HCT116 (cell line): ENCODE results near the gene EXD2. TPM values are rescaled to one million over a fixed set of nuclear protein-coding genes. Genes with fewer than 3 reads are reported as not detected.

Experiments
- ATAC-seq: fragments of 200-7000 bp; cut with Tn5 transposase; 2 replicates; pipeline ENCODE4 v1.9.1; 2020; ENCODE audit warnings: mild to moderate bottlenecking, moderate library complexity
- BruUV-seq: library from RNA; stranded (reverse); fragments of 400-500 nt; replicated peaks from 2 replicates; lab custom pipeline; 2021; lab: Mats Ljungman, UMichigan
- CTCF ChIA-PET: fragments of 300-600 bp; sonication (Branson Sonifier 250); formaldehyde crosslinking; loops from one replicate; lab custom pipeline; 2021; ENCODE audit warnings: antibody characterized with exemption; lab: Charles Lee
- POLR2A ChIA-PET: fragments of 300-600, 350-600 bp; sonication (Branson Sonifier 250); formaldehyde crosslinking; loops from one replicate; lab custom pipeline; 2021; ENCODE audit warnings: antibody characterized with exemption; lab: Charles Lee
- RAD21 ChIA-PET, 2 experiments: fragments of 300-600 bp; sonication (Branson Sonifier 250); formaldehyde crosslinking; loops; one replicate each; lab custom pipeline; 2023; ENCODE audit warnings: low total read pairs in 2 of 2; ENCODE audit not compliant: uncharacterized antibody in 2 of 2, unreplicated experiment in 2 of 2, low non-redundant PET in 1 of 2; lab: Charles Lee
- DNase-seq: peaks from one replicate; pipeline ENCODE4 v3.0.0-alpha.2; 2010; ENCODE audit warnings: low read depth, low spot score
- H2AFZ ChIP-seq: fragments of 200-600 bp; shearing (Covaris generic), sonication (generic); 2 replicates; pipeline ENCODE4 v1.6.1; 2017; ENCODE audit warnings: low read depth, mixed run types, mixed read lengths, antibody characterized with exemption, low read length; ENCODE audit not compliant: poor library complexity, severe bottlenecking
- H3K27ac ChIP-seq: 2 replicates; pipeline ENCODE4 v1.5.1; 2012; ENCODE audit warnings: low read depth, low read length
- H3K27me3 ChIP-seq: fragments of 200-600 bp; sonication (generic); 2 replicates; pipeline ENCODE4 v1.6.1; 2016; ENCODE audit warnings: mixed run types, low read length, mixed read lengths; ENCODE audit not compliant: insufficient read depth
- H3K36me3 ChIP-seq, 2 experiments: fragments of 200-500 bp in 1 of 2; fragments of 200-600 bp in 1 of 2; sonication (Bioruptor generic) in 1 of 2; sonication (generic) in 1 of 2; 2 replicates each; pipeline versions ENCODE4 v1.5.1 to v1.6.1; 2014 to 2016; ENCODE audit warnings: low read length in 2 of 2, inconsistent platforms in 1 of 2, mixed read lengths in 1 of 2, mixed run types in 1 of 2; ENCODE audit not compliant: insufficient read depth in 2 of 2, control insufficient read depth in 1 of 2
- H3K4me1 ChIP-seq, 2 experiments: fragments of 200-600 bp in 1 of 2; sonication (generic) in 1 of 2; 2 replicates each; pipeline versions ENCODE4 v1.5.1 to v1.6.1; 2012 to 2017; ENCODE audit warnings: low read length in 2 of 2, inconsistent platforms in 1 of 2, mild to moderate bottlenecking in 1 of 2, mixed read lengths in 1 of 2, mixed run types in 1 of 2, moderate library complexity in 1 of 2; ENCODE audit not compliant: insufficient read depth in 2 of 2, control insufficient read depth in 1 of 2
- H3K4me2 ChIP-seq: fragments of 200-600 bp; sonication (generic); 2 replicates; pipeline ENCODE4 v1.6.1; 2017; ENCODE audit warnings: mixed run types, low read length, mixed read lengths
- H3K4me3 ChIP-seq, 2 experiments: fragments of 200-600 bp in 1 of 2; sonication (generic) in 1 of 2; replicated peaks in 1 of 2; 2 replicates each; pipeline ENCODE4 v1.5.1; 2011 to 2016; ENCODE audit warnings: low read length in 2 of 2, control low read depth in 1 of 2, low read depth in 1 of 2, mild to moderate bottlenecking in 1 of 2, mixed read lengths in 1 of 2, mixed run types in 1 of 2
- H3K79me2 ChIP-seq: fragments of 200-600 bp; sonication (generic); 2 replicates; pipeline ENCODE4 v1.6.1; 2017; ENCODE audit warnings: mild to moderate bottlenecking, mixed run types, low read length, moderate library complexity, mixed read lengths; ENCODE audit not compliant: insufficient read depth
- H3K9ac ChIP-seq: fragments of 200-600 bp; sonication (generic); 2 replicates; pipeline ENCODE4 v1.6.1; 2016; ENCODE audit warnings: low read length, mixed read lengths
- H3K9me2 ChIP-seq: fragments of 200-600 bp; sonication (generic), shearing (Covaris generic); 2 replicates; pipeline ENCODE4 v1.6.1; 2017; ENCODE audit warnings: mixed run types, mild to moderate bottlenecking, moderate library complexity; ENCODE audit not compliant: insufficient read depth
- H3K9me3 ChIP-seq, 2 experiments: fragments of 200-500 bp in 1 of 2; fragments of 200-600 bp in 1 of 2; sonication (Bioruptor generic) in 1 of 2; sonication (generic) in 1 of 2; 2 replicates each; pipeline ENCODE4 v1.6.1; 2014 to 2017; ENCODE audit warnings: low read length in 2 of 2, mixed read lengths in 2 of 2, inconsistent platforms in 1 of 2, low read depth in 1 of 2, mild to moderate bottlenecking in 1 of 2, mixed run types in 1 of 2, moderate library complexity in 1 of 2; ENCODE audit not compliant: control insufficient read depth in 1 of 2, insufficient read depth in 1 of 2
- H4K20me1 ChIP-seq: fragments of 200-600 bp; sonication (generic), shearing (Covaris generic); 2 replicates; pipeline ENCODE4 v1.6.1; 2017; ENCODE audit warnings: mixed run types, mild to moderate bottlenecking, moderate library complexity; ENCODE audit not compliant: insufficient read depth
- ELF1 ChIP-seq: IDR thresholded peaks from 2 replicates; pipeline ENCODE4 v1.6.1; 2012; ENCODE audit warnings: low read depth, borderline replicate concordance
- JUND ChIP-seq: IDR thresholded peaks from 2 replicates; pipeline ENCODE4 v1.6.1; 2012
- MAX ChIP-seq: IDR thresholded peaks from 2 replicates; pipeline ENCODE4 v1.6.1; 2012
- SIN3A ChIP-seq: IDR thresholded peaks from 2 replicates; pipeline ENCODE4 v1.6.1; 2012; ENCODE audit warnings: low read depth
- SRF ChIP-seq: IDR thresholded peaks from 2 replicates; pipeline ENCODE4 v1.6.1; 2012; ENCODE audit warnings: low read depth
- ZFX ChIP-seq: fragments of 450-650 bp; IDR thresholded peaks from 2 replicates; pipeline ENCODE4 v1.6.1; 2017
- intact Hi-C: fragments of 100-400 bp; cut with micrococcal nuclease; formaldehyde crosslinking; loops from 2 replicates; pipeline ENCODE4 v1.10.0; 2022
- total RNA-seq: library from RNA; stranded (reverse); gene quantifications from one replicate; pipeline ENCODE4 v1.2.1, GENCODE V29; 2021; ENCODE audit not compliant: unreplicated experiment

Gene EXD2
- total RNA-seq, 1 experiment from 2014 or later, result 20.2 TPM

GRCh38 chr14:69259168-69259526, 67.8 kb downstream of the EXD2 start:
- no peak overlapping the region for H2AFZ ChIP-seq
- TF ChIP-seq SIN3A, result no peak
- TF ChIP-seq SRF, result no peak
- TF ChIP-seq ZFX, result no peak
- TF ChIP-seq ELF1, result no peak
- no peak for TF ChIP-seq MAX
- TF ChIP-seq, all 23 proteins: peak for 0
- no peaks in the 10 kb centered on the region for H3K9me3 ChIP-seq
- no peaks in the 10 kb centered on the region for H4K20me1 ChIP-seq
- ChIA-PET RAD21 (no interaction called here), POLR2A (no interaction called here), CTCF (no interaction called here)
- BruUV-seq, result no TSS peak
- no peak overlapping the region for H3K4me2 ChIP-seq
- H3K4me3 ChIP-seq, result no peak overlapping the region
- DNase-seq (no peak), ATAC-seq (no peak)
- intact Hi-C loops, result no loop called here
- no peaks in the 10 kb centered on the region for H3K36me3 ChIP-seq
- no peaks in the 10 kb centered on the region for H3K79me2 ChIP-seq
- no peak overlapping the region for H3K27ac ChIP-seq
- H3K27me3 ChIP-seq, result peaks cover 10% of the 10 kb centered on the region; the same call in 1 of the 2 replicates
- H3K9me2 ChIP-seq, result no peaks in the 10 kb centered on the region
- peaks cover 0 to 5% of the 10 kb centered on the region in 2 experiments; a peak in 2 of 4 replicates for H3K4me1 ChIP-seq
- H3K9ac ChIP-seq, result no peak overlapping the region

DNA sequence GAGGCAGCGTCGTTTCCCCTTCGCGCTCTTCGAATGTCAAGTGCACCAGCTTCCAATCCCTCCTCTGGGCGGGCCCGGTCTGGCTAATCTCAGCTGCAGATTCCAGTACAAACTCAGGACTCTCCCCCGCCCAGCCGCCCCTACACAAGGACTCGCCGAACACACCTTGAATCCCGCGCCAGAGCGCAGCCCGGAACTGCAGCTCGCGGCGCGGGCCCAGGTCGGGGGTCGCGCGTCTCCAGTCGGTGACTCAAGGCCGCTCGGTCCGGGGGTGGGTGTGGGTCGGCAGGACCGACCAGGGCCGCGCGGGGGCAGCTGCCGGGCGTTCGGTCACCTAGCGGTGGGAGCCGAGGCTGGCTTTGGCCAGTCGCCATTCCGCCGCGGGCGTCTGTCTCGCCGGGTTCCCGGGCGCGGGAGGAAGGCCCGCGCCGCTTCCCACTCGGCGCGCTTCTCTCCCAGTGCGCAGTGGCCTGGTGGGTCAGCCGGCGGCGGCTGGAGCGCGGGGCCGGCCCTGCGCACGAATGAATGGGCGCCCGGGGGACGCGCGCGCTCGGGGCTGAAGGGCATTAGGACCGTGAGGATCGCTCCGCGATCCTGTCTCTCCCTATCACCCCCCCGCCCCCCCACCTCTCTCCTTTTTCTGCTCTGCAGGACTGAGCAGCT, 68.4 kb downstream of the EXD2 start, which contains the start of gene GALNT16:
Gene GALNT16 (plus strand): TSS at position 632 of the 663 bp plus-strand sequence. CDS start 133 bp downstream, outside the sequence.
- DNase-seq (no peak), ATAC-seq (no peak)
- intact Hi-C loops, result no loop called here
- H3K27me3 ChIP-seq, result peaks cover 10% of the 10 kb centered on the region; the same call in 1 of the 2 replicates
- H3K4me2 ChIP-seq, result no peak within 1 kb of the TSS
- H3K79me2 ChIP-seq, result no peaks in the 10 kb centered on the region
- no peaks in the 10 kb centered on the region for H4K20me1 ChIP-seq
- no peak within 1 kb of the TSS for H3K4me3 ChIP-seq
- ChIA-PET CTCF (no interaction called here), RAD21 (no interaction called here), POLR2A (no interaction called here)
- no peaks in the 10 kb centered on the region for H3K9me2 ChIP-seq
- no peak for TF ChIP-seq ELF1
- TF ChIP-seq JUND, result no peak
- no peak within 1 kb of the TSS for H3K9ac ChIP-seq
- peaks cover 0 to 5% of the 10 kb centered on the region in 2 experiments; a peak in 2 of 4 replicates for H3K4me1 ChIP-seq
- H3K9me3 ChIP-seq, result no peaks in the 10 kb centered on the region
- no peaks in the 10 kb centered on the region for H3K36me3 ChIP-seq
- H2AFZ ChIP-seq, result no peak within 1 kb of the TSS
- no peak within 1 kb of the TSS for H3K27ac ChIP-seq
- no TSS peak for BruUV-seq
